ENCODE measurements around the gene PLEKHA7. TPM values are rescaled to one million over a fixed set of nuclear protein-coding genes. Genes with fewer than 3 reads are reported as not detected.
"Not testable (repeated sequence)": the region's sequence is repeated elsewhere in the genome, so short reads cannot be mapped to it uniquely, and the experiment has no call there.

Gene PLEKHA7
- total RNA-seq, 1 experiment from 2014 or later: 0.29 TPM

DNA sequence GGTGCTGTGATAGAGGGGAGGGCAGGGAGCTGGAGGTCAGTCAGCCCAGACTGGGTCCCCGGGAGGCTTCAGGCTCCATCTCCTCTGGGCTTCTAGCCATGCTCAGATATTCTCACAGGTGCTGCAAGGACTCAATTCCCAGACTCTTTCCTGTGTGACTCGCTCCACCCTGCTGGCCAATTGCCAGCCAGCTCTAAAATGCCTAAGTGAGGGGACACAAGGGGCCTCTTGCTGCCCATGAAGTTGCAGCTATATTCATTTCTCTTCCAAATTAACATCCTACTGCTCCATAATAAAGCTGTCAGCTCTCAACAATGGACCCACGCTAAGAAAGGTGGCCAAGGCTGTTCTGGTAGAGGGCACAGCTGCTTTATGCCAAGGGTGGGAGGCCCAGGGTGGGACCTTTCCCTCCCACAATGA, 101.5 kb downstream of the PLEKHA7 start:
- DNase-seq (ENCODE audit: low read depth): no peak

DNA sequence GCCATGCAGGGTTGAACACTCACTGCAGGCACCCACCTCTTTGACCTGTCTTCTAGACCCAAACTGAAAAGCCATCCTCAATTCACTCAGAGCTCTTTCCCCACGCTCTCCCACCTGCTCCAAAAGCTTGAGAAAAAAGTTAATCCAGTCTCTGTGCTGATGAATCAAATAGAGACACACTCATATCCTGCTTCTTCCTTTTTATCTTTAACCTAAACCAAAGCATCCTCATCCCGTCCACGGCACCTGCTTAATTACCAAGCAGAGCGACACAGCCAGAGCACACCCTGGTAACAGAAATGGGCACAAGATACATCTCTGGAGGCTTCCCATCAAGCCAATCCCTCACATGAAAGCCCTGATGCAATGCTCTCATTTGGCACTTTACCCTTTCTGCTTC, 102.6 kb downstream of the PLEKHA7 start:
- no peak for DNase-seq (ENCODE audit: low read depth)

DNA sequence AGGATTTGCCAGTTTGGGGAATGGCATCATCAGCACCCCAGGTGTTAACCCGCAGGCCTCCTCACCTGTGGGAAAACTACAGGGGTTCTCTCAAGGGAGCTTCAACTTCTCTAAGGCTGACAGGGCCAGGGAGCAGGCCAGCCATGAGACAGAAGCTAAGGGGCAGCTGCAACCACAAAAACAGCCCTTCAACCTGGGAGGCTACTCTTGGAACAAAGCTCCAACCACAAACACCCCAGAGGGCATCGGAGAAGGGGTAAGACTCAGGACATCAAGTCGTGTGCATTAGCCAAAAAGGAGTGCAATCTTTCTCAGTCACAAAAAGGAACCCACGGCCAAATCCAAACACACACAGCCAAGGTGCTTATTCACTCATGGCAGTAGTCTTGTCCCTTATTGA, 103.0 kb downstream of the PLEKHA7 start:
- no peak for DNase-seq (ENCODE audit: low read depth)

DNA sequence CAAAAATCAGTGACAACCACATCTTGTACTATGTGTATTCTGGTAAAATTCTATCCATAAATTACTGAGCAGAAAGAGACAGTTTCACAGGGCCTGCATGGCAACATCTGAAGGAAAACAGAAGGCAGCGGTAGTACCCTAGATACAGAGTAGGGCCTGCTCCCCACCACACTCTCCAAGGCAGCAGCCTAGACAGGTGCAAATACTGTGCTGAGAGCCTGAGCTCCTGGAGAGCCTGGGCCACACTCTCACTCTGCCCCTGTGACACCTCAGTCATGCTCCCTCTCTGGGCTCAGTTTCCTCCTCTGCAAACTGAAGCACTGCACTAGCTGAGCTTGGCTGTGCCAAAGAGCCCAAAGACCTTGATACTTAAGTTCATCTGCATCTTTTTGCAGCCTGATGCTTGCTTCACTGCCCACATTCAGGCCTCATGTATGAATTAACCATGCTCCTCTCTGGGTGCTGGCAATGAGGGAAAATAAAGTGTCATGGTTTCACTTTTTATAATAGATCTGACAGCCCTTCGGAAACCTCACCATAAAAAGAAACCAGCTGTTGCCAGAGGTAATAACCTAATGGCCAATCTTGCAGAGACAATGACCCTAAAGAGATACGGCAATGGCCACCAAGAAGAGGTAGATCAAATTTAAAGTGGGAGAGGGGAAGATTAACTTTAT, 104.7 kb downstream of the PLEKHA7 start:
- DNase-seq (ENCODE audit: low read depth): no peak

DNA sequence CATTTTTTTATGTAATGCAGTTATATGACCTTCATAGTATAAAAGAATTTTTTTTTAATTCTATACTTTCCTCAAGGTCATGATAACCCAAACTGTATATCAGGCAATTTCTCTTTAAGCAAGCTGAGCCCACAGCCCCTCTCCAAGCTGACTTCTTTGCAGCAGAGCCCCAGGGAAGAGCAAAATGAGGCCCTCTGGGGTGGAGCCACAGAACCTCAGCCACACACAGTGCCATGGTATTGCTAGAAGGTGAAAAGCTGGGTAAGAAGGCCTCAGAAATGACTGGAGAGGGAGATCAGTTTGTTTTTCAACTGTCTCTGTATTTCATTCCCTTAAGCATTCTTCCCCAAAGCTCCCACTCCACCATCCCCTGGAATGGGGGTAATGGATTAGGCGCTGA, 108.8 kb downstream of the PLEKHA7 start:
- no peak for DNase-seq (ENCODE audit: low read depth)

DNA sequence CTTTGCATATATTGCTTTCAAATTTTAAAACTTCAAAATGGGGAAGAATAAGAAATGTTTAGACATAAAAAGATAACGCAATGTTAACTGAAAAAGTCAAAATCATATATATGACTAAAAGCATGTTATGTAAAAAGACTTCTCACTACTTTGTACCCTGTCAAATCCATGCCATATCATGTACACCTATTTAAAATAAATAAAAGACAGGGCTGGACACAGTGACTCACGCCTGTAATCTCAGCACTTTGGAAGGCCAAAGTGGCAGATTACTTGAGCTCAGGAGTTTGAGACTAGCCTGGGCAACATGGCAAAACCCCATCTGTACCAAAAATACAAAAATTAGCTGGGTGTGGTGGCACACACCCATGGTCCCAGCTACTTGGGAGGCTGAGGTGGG, 109.5 kb downstream of the PLEKHA7 start:
- DNase-seq (ENCODE audit: low read depth): not testable (repeated sequence)

DNA sequence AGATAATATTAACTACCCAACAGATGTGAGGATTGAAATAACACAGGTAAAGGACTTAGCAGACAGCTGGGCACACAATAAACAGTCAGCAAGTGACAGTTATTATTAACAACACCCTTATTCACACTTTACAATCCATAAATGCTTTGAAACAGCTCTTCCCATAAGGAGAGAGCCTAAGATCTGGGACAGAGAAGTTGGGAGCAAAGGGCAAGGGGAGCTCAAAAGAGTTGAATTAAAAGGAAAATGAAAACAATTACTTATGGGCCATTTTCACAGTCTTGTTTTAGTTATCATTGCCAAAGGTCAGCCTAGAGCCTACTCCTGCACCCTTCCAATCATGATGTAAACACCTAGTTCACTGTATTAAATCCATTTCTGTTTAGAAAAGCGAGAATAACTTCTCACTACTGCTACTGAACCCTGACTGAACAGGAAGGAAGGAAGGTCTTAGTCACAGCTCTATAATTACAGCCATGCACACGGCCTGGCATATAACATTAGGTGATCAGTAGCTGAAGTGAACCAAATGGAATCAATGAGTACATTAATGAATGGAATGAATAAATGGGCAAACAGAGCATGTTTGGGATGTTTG, 111.3 kb downstream of the PLEKHA7 start:
- no peak for DNase-seq (ENCODE audit: low read depth)

DNA sequence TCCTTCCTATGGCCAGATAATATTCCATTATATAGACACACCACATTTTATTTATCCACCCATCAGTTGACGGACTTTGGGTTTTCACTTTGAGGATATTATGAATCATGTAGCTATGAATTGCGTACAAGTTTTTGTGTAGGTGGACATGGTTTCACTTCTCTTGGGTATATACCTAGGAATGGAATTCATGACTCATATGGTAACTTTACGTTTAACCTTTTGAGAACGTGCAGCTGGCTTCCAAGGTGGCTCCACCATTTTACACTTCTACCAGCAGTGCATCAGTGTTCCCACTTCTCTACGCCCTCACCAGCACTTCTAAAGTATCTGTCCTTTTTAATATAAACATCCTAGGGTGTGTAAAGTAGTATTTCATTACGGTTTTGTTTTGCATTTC, 112.0 kb downstream of the PLEKHA7 start:
- DNase-seq (ENCODE audit: low read depth): no peak

DNA sequence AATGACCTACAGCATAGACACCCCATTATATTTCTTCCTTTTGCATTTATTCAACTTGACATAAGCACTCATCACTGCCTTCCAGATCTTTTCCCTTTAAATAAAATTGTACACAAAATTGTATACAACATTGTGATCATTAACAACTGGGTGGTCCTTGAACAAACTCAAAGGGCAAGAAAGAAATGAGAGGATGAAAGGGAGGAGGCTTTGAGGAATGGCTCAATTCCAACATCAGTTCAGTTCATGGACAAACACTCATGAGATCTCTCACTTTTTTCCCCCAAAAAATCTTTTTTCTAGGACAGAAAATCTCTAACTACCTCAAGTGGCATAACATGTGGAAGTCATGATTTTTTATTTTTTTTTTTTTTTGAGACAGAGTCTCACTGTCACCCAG, 113.7 kb downstream of the PLEKHA7 start:
- no peak for DNase-seq (ENCODE audit: low read depth)

DNA sequence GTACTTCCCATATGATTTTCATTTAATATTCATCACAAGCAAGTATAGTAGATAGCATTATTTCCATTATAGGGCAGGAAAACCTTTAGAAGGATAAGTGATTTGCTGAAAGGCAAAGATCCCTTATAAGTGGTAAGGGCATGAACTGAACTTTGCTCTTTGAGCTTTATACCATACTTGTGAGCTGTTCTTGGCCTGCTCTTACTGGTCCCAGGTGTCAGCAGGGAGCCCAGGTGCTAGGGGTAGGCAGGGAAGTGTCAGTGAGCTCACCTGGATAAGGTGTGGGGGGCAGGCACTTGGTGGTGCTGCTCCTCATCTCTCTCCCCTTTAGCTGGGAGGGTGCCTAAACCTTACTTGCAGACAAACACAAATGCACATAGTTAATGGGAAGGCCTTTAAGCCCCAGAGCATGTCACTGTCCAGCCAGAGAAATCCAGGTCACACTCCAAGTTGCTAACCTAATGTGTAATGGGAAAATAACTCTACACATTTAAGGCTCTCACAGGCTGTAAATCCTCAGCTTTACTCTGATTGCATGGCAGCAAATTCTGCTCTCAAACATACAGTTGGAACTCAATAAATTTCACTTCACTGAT, 114.4 kb downstream of the PLEKHA7 start:
- no peak for DNase-seq (ENCODE audit: low read depth)

DNA sequence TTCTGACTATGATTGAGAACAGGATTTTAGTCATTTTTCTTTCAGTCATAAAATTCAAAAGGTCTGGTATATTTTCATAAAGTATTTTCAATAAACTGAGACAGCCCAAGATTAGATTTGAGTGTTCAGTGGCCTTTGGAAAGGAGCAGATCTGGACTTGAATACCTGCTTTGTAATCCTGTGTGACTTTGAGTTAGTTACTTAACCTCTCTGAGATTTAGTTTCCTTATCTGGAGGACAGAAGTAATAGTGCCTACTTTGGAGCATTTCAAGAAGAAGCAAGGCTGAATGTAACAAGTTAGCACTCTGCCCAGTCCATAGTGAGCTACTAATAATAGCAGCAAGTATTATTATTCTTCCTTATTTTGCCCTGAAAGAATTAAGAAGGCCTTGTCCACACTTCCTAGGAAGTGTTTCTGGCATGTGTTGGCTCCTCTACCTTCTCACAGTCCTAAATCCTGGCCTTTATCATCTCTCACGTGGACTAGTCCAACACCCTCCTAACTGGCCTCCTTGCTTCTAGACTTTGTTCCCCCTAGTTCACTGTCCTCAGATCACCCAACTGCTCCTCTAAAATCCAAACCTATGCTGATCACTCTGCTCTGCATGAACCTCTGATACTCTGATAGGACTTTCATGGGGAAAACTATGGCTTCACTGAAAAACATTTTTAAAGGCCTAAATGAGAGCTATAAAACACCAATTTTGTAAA, 115.8 kb downstream of the PLEKHA7 start:
- no peak for DNase-seq (ENCODE audit: low read depth)

DNA sequence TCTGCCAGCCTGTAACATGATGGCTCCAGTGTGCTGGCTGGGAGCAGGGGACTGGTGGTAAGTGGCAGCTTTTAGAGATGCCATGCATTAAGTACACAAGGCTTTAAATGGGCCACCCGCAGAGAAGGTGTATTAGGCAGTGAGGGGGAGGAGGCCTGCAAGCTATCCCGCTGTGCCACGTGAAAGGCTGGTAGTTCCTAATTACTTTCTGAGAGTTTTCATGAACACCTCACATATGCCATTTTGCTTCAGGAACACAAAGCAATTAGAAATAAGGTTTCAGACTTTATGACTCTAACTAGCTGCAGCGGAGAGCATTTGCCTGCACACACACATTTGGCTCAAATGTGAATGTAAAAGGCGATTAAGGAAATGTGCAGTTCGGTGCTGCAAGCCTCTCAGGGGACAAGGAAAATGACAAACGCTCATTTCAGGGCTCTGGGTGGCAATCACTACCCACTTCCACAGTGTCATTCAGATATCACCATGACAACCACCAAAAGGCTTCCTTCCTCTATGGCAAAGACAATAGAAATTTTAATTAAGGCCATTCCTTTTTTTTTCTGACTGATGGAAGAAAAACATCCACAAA, 116.6 kb downstream of the PLEKHA7 start:
- DNase-seq (ENCODE audit: low read depth): no peak

DNA sequence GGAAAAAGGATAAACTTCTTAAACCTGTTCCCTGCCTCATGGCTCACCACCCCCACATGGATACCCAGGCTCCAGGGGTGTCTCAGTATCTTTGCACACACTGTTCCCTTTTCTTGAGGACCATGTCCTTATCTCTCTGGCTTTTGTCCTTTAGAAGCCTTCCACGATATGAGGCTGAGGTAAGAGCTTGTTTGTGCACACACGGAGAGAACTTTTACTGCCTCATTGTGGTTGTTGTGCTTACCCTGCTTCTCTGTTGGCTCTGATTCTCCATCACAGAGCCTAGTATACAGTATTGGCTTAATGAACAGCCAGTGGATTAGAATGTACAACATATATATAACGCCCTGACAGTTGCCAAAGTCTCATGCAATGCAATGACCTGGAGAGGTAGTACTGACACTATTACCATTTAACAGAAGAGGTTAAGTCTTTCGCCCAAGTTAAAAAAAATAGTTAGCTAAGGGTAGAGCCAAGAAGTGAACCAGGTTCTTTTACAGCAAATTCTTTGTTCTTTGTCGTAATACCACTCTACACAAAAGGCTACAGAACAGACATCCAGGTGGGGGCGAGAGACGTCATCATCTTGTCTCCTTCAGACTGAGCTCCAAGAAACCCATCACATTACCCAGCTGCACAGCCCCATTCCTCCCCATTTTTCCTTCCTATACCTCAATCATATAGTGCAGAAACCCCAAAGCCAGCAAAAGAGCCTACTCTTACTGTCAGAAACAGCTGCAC, 117.3 kb downstream of the PLEKHA7 start:
- no peak for DNase-seq (ENCODE audit: low read depth)

DNA sequence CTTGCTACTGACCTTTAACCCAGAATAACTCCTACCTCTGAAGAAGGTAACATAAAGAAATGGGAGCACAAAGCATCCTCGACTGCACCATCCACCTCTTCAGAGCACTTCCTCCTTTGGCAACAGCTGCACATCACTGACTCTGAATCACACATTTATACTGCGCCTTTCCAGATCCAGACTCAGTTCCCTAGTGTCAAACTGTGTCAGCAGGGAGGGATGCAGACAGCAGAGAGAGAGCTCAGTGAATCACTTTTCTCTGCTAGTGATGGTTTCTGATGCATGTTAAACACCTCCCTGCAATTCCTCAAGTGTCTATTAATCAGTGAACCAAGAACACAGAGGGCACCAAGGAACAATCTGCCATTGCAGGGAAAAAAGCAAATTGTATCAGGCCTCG, 118.9 kb downstream of the PLEKHA7 start:
- peak; percentile 18 for DNase-seq (ENCODE audit: low read depth)

DNA sequence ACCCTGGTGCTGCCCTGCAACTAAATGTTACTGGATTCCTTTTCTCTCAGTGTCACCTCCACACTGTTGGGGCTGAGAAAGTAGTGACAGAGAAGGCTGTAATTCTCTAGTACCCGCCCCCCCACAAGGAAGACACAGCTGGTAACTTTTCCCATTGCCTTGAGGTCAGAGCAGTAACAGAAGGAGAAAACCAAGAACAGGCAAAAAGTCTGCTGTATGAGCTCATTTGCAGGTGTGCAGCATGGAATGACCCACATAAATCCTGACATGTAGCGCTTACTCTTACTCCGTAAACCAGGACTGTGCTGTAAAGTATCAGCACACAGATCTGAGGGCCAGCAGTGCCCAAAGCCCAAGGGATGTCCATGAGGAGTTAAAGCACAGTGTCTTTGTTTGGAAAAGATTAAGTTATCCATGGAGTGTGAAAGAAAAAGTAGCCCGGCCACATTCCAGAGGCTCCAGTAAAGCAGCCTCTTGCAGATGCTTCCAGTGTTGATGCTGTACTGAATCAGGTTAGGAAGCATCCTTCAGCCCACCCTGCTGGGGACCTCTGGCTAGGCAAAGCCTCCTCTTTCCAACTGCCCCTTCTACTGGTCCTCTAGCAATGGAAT, 120.7 kb downstream of the PLEKHA7 start:
- DNase-seq (ENCODE audit: low read depth): no peak

DNA sequence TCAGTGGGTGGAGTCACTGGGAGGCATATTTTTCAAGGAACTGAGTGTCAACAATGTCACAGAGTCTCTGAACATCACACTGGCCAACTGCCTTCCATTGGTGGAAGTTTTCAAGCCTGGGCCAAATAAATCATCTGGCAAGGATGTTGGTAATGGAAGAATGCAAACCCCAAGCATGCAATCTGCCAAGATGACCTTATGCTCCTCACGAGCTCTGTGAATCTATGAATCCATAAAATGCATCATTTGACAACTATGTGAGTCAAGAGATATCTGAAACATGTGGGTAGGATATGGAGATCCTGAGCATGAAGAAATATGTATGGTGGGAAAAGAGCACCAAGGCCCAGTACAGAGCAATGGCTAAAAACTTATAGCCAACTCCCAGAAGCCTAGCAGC, 122.2 kb downstream of the PLEKHA7 start:
- DNase-seq (ENCODE audit: low read depth): peak; percentile 63

DNA sequence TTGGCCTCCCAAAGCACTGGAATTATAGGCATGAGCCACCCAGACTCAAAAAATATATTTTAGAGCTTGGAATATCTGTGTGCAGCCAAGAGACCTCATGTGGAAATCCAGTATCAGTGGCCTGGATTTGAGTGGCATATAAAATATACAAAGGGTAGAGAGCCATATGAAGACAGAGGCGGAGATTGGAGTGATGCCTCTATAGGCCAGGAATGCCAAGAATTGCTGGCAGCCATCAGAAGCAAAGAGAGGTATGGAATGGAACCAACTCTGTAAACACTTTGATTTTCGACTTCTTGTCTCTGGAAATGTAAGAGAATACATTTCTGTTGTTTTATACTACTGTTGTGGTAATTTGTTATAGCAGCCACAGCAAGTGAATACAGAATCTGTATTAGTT, 123.0 kb downstream of the PLEKHA7 start:
- no peak for DNase-seq (ENCODE audit: low read depth)

DNA sequence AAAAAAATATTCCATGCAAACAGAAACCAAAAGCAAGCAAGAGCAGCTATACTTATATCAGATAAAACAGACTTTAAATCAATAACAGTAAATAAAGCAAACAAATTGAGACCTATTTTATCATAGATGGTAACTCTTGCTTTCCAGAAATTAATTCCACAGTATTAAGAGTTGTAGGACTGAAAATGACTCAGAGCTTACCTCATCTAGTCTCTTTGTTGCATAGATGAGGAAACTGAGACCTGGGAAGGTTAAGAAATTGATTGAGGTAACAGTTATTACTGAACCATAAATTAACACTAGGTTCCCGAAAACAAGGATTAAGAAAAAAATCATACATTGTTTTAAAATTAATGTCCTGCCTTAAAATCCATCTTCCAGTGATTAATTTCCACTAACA, 123.8 kb downstream of the PLEKHA7 start:
- no peak for DNase-seq (ENCODE audit: low read depth)

DNA sequence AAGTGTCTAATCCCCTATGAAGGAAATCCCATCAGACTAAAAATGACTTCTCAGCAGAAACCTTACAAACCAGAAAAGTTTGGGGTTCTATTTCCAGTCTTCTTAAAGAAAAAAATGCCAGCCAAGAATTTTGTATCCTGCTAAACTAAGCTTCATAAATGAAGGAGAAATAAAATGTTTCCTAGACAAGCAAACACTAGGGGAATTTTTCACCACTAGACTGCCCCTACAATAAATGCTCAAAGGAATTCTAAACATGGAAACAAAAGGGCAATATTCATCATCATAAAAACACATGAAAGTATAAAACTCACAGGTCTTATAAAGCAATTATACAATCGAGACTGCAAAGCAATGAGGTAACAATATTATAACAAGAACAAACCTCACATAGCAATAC, 124.3 kb downstream of the PLEKHA7 start:
- no peak for DNase-seq (ENCODE audit: low read depth)

DNA sequence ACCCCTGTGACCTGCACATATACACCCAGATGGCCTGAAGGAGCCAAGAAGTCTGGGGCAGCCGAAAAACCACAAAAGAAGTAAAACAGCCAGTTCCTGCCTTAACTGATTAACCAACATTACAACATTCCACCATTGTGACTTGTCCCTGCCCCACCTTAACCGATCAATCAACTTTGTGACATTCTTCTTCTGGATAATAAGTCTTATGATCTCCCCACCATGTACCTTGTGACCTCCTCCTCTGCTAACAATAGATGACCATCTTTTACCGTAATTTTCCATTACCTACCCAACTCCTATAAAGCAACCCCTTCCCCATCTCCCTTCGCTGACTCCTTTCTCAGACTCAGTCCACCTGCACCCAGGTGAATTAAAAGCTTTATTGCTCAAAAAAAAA, 125.2 kb downstream of the PLEKHA7 start:
- not testable (repeated sequence) for DNase-seq (ENCODE audit: low read depth)

DNA sequence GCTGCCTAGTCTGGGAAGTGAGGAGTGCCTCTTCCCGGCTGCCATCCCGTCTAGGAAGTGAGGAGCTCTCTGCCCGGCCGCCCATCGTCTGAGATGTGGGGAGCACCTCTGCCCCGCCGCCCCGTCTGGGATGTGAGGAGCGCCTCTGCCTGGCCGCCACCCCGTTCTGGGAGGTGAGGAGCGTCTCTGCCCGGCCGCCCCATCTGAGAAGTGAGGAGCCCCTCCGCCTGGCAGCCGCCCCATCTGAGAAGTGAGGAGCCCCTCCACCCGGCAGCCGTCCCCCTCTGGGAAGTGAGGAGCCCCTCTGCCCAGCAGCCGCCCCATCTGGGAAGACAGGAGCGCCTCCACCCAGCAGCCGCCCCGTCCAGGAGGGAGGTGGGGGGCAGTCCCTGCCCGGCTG, 126.3 kb downstream of the PLEKHA7 start:
- not testable (repeated sequence) for DNase-seq (ENCODE audit: low read depth)

All from LHCN-M2 (cell line).